ENCODE results near the gene GABRG3. TPM values are rescaled to one million over a fixed set of nuclear protein-coding genes. Genes with fewer than 3 reads are reported as not detected.

GABRG3 gene
- total RNA-seq, 1 experiment from 2014 or later: not detected

- Histone ChIP-seq H3K9ac (ENCODE audit: low read length) (no peak overlapping the region), H3K79me2 (ENCODE audit: insufficient read depth, low read length) (no peaks in the 10 kb centered on the region), H3K4me3 (replicated peaks in 1 of 2; ENCODE audit: low read depth in 1 of 2, low read length in 2 of 2) (no peak overlapping the region), H3K4me2 (ENCODE audit: low read length) (no peak overlapping the region), H3K9me3 (ENCODE audit: control insufficient read depth in 1 of 2, insufficient read depth in 1 of 2, low read depth in 1 of 2, low read length in 2 of 2) (peaks cover 11 to 44% of the 10 kb centered on the region in 2 experiments; a peak in 2 of 4 replicates), H3K4me1 (ENCODE audit: control insufficient read depth in 1 of 2, insufficient read depth in 2 of 2, low read length in 2 of 2) (no peaks in the 10 kb centered on the region), H3K9me2 (ENCODE audit: insufficient read depth) (no peaks in the 10 kb centered on the region), H3K36me3 (ENCODE audit: control insufficient read depth in 1 of 2, insufficient read depth in 2 of 2, low read length in 2 of 2) (no peaks in the 10 kb centered on the region), H3K27me3 (ENCODE audit: insufficient read depth, low read length) (no peaks in the 10 kb centered on the region), H4K20me1 (ENCODE audit: insufficient read depth) (no peaks in the 10 kb centered on the region), H2AFZ (ENCODE audit: low read depth, low read length, poor library complexity, severe bottlenecking) (no peak overlapping the region), H3K27ac (ENCODE audit: low read depth, low read length) (no peak overlapping the region)
- intact Hi-C loops (cut with micrococcal nuclease): no loop called here
- ChIA-PET CTCF (no interaction called here), POLR2A (no interaction called here), RAD21 (ENCODE audit: low non-redundant PET in 1 of 2, low total read pairs in 2 of 2, uncharacterized antibody in 2 of 2, unreplicated experiment in 2 of 2) (no interaction called here)
- no TSS peak for BruUV-seq (replicated peaks)
- ATAC-seq (no peak), DNase-seq (ENCODE audit: low read depth, low spot score) (no peak)
- TF ChIP-seq ZNF274 (IDR thresholded peaks at IDR 0.05; ENCODE audit: low read depth, low read length) (no peak), REST (IDR thresholded peaks at IDR 0.05; ENCODE audit: low read depth) (no peak)
These were observed 29.5 kb upstream of the GABRG3 start for GRCh38 chr15:26941489-26941888.

- Histone ChIP-seq H3K4me3 (replicated peaks in 1 of 2; ENCODE audit: low read depth in 1 of 2, low read length in 2 of 2) (no peak overlapping the region), H3K9ac (ENCODE audit: low read length) (no peak overlapping the region), H3K9me3 (ENCODE audit: control insufficient read depth in 1 of 2, insufficient read depth in 1 of 2, low read depth in 1 of 2, low read length in 2 of 2) (peaks cover 11 to 55% of the 10 kb centered on the region in 2 experiments; a peak in 2 of 4 replicates), H3K79me2 (ENCODE audit: insufficient read depth, low read length) (no peaks in the 10 kb centered on the region), H2AFZ (ENCODE audit: low read depth, low read length, poor library complexity, severe bottlenecking) (no peak overlapping the region), H3K4me2 (ENCODE audit: low read length) (no peak overlapping the region), H3K27me3 (ENCODE audit: insufficient read depth, low read length) (no peaks in the 10 kb centered on the region), H3K36me3 (ENCODE audit: control insufficient read depth in 1 of 2, insufficient read depth in 2 of 2, low read length in 2 of 2) (no peaks in the 10 kb centered on the region), H3K9me2 (ENCODE audit: insufficient read depth) (no peaks in the 10 kb centered on the region), H3K27ac (ENCODE audit: low read depth, low read length) (no peak overlapping the region), H4K20me1 (ENCODE audit: insufficient read depth) (no peaks in the 10 kb centered on the region), H3K4me1 (ENCODE audit: control insufficient read depth in 1 of 2, insufficient read depth in 2 of 2, low read length in 2 of 2) (no peaks in the 10 kb centered on the region)
- ChIA-PET CTCF (no interaction called here), POLR2A (no interaction called here), RAD21 (ENCODE audit: low non-redundant PET in 1 of 2, low total read pairs in 2 of 2, uncharacterized antibody in 2 of 2, unreplicated experiment in 2 of 2) (no interaction called here)
- no TSS peak for BruUV-seq (replicated peaks)
- ATAC-seq: no peak
- DNase-seq (ENCODE audit: low read depth, low spot score): no peak
- intact Hi-C loops (cut with micrococcal nuclease): no loop called here
- TF ChIP-seq FOSL1 (IDR thresholded peaks at IDR 0.05; ENCODE audit: low read depth) (no peak), ZNF274 (IDR thresholded peaks at IDR 0.05; ENCODE audit: low read depth, low read length) (no peak), CBX3 (IDR thresholded peaks at IDR 0.05; ENCODE audit: low read depth) (no peak), EGR1 (IDR thresholded peaks at IDR 0.05; ENCODE audit: low read depth) (no peak), ZBTB33 (IDR thresholded peaks at IDR 0.05; ENCODE audit: extremely low read depth, insufficient replicate concordance, low read length) (no peak), TCF7L2 (IDR thresholded peaks at IDR 0.05; ENCODE audit: borderline replicate concordance, extremely low read depth, insufficient read depth, insufficient read length) (no peak), SRF (IDR thresholded peaks at IDR 0.05; ENCODE audit: low read depth) (no peak), RAD21 (IDR thresholded peaks at IDR 0.05; ENCODE audit: low read depth) (no peak), ZFX (IDR thresholded peaks at IDR 0.05) (no peak), JUND (IDR thresholded peaks at IDR 0.05) (no peak), SIN3A (IDR thresholded peaks at IDR 0.05; ENCODE audit: low read depth) (no peak), POLR2AphosphoS5 (IDR thresholded peaks at IDR 0.05; ENCODE audit: low read depth, low read length) (no peak), ELF1 (IDR thresholded peaks at IDR 0.05; ENCODE audit: borderline replicate concordance, low read depth) (no peak)
These were observed 27.1 kb upstream of the GABRG3 start for GRCh38 chr15:26943866-26944265.

All from HCT116 (cell line).